Neural progenitor cell (in vitro differentiated cells): ENCODE measurements around the gene BRD1. TPM values are rescaled to one million over a fixed set of nuclear protein-coding genes. Genes with fewer than 3 reads are reported as not detected.

ENCODE experiments used
- DNase-seq: peaks from one replicate; pipeline ENCODE4 v3.0.0-alpha.2; 2016; ENCODE audit warnings: low spot score
- H2AFZ ChIP-seq: fragments of 200-600 bp; sonication (generic); replicated peaks from 2 replicates; pipeline ENCODE4 v1.6.1; 2016; ENCODE audit warnings: antibody characterized with exemption
- H3F3A ChIP-seq: fragments of 200-600 bp; sonication (generic); 2 replicates; pipeline ENCODE4 v1.6.1; 2016; ENCODE audit warnings: antibody characterized with exemption, low read depth
- H3K27ac ChIP-seq: fragments of 200-600 bp; sonication (generic); 2 replicates; pipeline ENCODE4 v1.5.1; 2016; ENCODE audit warnings: mild to moderate bottlenecking
- H3K27me3 ChIP-seq: fragments of 200-600 bp; sonication (generic); 2 replicates; pipeline ENCODE4 v1.6.1; 2016; ENCODE audit warnings: mild to moderate bottlenecking, moderate library complexity
- H3K36me3 ChIP-seq: fragments of 200-600 bp; sonication (generic); 2 replicates; pipeline ENCODE4 v1.5.1; 2016
- H3K4me1 ChIP-seq: fragments of 200-600 bp; sonication (generic); 2 replicates; pipeline ENCODE4 v1.6.1; 2016; ENCODE audit warnings: mixed run types
- H3K4me2 ChIP-seq: fragments of 200-600 bp; sonication (generic); 2 replicates; pipeline ENCODE4 v1.6.1; 2016
- H3K4me3 ChIP-seq: fragments of 200-600 bp; sonication (generic); 2 replicates; pipeline ENCODE4 v1.5.1; 2016
- H3K79me2 ChIP-seq: fragments of 200-600 bp; sonication (generic); 2 replicates; pipeline ENCODE4 v1.6.1; 2016; ENCODE audit warnings: low read depth
- H3K9ac ChIP-seq: fragments of 200-600 bp; sonication (generic); 2 replicates; pipeline ENCODE4 v1.6.1; 2016
- H3K9me3 ChIP-seq: fragments of 200-600 bp; sonication (generic); 2 replicates; pipeline ENCODE4 v1.5.1; 2016; ENCODE audit warnings: low read depth
- H4K20me1 ChIP-seq: fragments of 200-600 bp; sonication (generic); 2 replicates; pipeline ENCODE4 v1.6.1; 2016; ENCODE audit warnings: low read depth
- H3K27ac Mint-ChIP-seq: 3 replicates; pipeline ENCODE4 v1.8.0; 2021; ENCODE audit warnings: mixed read lengths
- H3K27me3 Mint-ChIP-seq: 2 replicates; pipeline ENCODE4 v1.8.0; 2022; ENCODE audit warnings: low read depth, mild to moderate bottlenecking, inconsistent platforms, moderate library complexity, mixed read lengths; ENCODE audit not compliant: insufficient read depth
- H3K36me3 Mint-ChIP-seq: 3 replicates; pipeline ENCODE4 v1.8.0; 2021; ENCODE audit warnings: mixed read lengths
- H3K4me1 Mint-ChIP-seq: 3 replicates; pipeline ENCODE4 v1.8.0; 2021; ENCODE audit warnings: mixed read lengths
- H3K4me3 Mint-ChIP-seq: 3 replicates; pipeline ENCODE4 v1.8.0; 2021; ENCODE audit warnings: mild to moderate bottlenecking, moderate library complexity, mixed read lengths
- H3K9me3 Mint-ChIP-seq: 3 replicates; pipeline ENCODE4 v1.8.0; 2020; ENCODE audit warnings: mixed read lengths
- CTCF ChIP-seq: fragments of 200-600 bp; sonication (generic); IDR thresholded peaks from 2 replicates; pipeline ENCODE4 v1.5.1; 2017; ENCODE audit warnings: antibody characterized with exemption, mild to moderate bottlenecking
- EZH2 ChIP-seq: fragments of 200-600 bp; sonication (generic); IDR thresholded peaks from 2 replicates; pipeline ENCODE4 v1.6.1; 2017; ENCODE audit warnings: antibody characterized with exemption, mild to moderate bottlenecking, moderate library complexity
- EZH2phosphoT487 ChIP-seq: fragments of 200-600 bp; sonication (generic); IDR thresholded peaks from 2 replicates; pipeline ENCODE4 v1.6.1; 2017; ENCODE audit warnings: antibody characterized with exemption
- total RNA-seq: library from RNA; depleted of rRNA; stranded (reverse); fragments of >200 nt; gene quantifications from 2 replicates; pipeline ENCODE4 v1.2.3, GENCODE V29; 2015; ENCODE audit warnings: low replicate concordance

BRD1 gene
- total RNA-seq, 1 donor from 2014 or later, result 31.2 TPM

GRCh38 chr22:49749885-49750510, 77.7 kb downstream of the BRD1 start:
- Histone ChIP-seq H2AFZ (no peak overlapping the region), H4K20me1 (peaks cover 10% of the 10 kb centered on the region), H3K4me1 (peaks cover 31% of the 10 kb centered on the region), H3K27ac (no peak overlapping the region), H3K4me3 (no peak overlapping the region), H3F3A (peaks cover 17% of the 10 kb centered on the region), H3K9ac (no peak overlapping the region), H3K4me2 (no peak overlapping the region), H3K36me3 (peaks cover 3% of the 10 kb centered on the region), H3K27me3 (no peaks in the 10 kb centered on the region), H3K79me2 (no peaks in the 10 kb centered on the region), H3K9me3 (peaks cover 4% of the 10 kb centered on the region)
- no peak for TF ChIP-seq EZH2
- no peak for TF ChIP-seq EZH2phosphoT487
- TF ChIP-seq CTCF, result no peak
- Mint-ChIP-seq H3K4me1 (peaks cover 11% of the 10 kb centered on the region), H3K27me3 (peaks cover 18% of the 10 kb centered on the region), H3K36me3 (no peaks in the 10 kb centered on the region), H3K27ac (no peak overlapping the region), H3K9me3 (peaks cover 25% of the 10 kb centered on the region), H3K4me3 (no peak overlapping the region)
- no peak for DNase-seq

- H3K9me3 ChIP-seq, result peaks cover 4% of the 10 kb centered on the region
- peaks cover 17% of the 10 kb centered on the region for H3F3A ChIP-seq
- no peak overlapping the region for H3K4me3 Mint-ChIP-seq
- DNase-seq, result no peak
- no peaks in the 10 kb centered on the region for H3K36me3 Mint-ChIP-seq
- peaks cover 10% of the 10 kb centered on the region for H4K20me1 ChIP-seq
- H3K4me1 Mint-ChIP-seq, result peaks cover 11% of the 10 kb centered on the region
- peaks cover 3% of the 10 kb centered on the region for H3K36me3 ChIP-seq
- H3K9ac ChIP-seq, result no peak overlapping the region
- no peak overlapping the region for H3K4me2 ChIP-seq
- no peaks in the 10 kb centered on the region for H3K79me2 ChIP-seq
- H3K27me3 ChIP-seq, result no peaks in the 10 kb centered on the region
- H3K27ac ChIP-seq, result no peak overlapping the region
- H3K27me3 Mint-ChIP-seq, result peaks cover 19% of the 10 kb centered on the region
- no peak for TF ChIP-seq EZH2phosphoT487
- TF ChIP-seq EZH2, result no peak
- H3K9me3 Mint-ChIP-seq, result peaks cover 31% of the 10 kb centered on the region
- no peak overlapping the region for H3K27ac Mint-ChIP-seq
- no peak overlapping the region for H3K4me3 ChIP-seq
- H3K4me1 ChIP-seq, result peaks cover 31% of the 10 kb centered on the region
- no peak overlapping the region for H2AFZ ChIP-seq
Observed at GRCh38 chr22:49749227-49749626, 78.4 kb downstream of the BRD1 start.

- H3K9me3 ChIP-seq, result peaks cover 4% of the 10 kb centered on the region
- H4K20me1 ChIP-seq, result peaks cover 10% of the 10 kb centered on the region
- Mint-ChIP-seq H3K4me1 (peaks cover 11% of the 10 kb centered on the region), H3K36me3 (no peaks in the 10 kb centered on the region), H3K4me3 (no peak overlapping the region), H3K27me3 (peaks cover 21% of the 10 kb centered on the region), H3K27ac (no peak overlapping the region), H3K9me3 (peaks cover 38% of the 10 kb centered on the region)
- no peak for TF ChIP-seq EZH2
- no peak for TF ChIP-seq CTCF
- no peak for TF ChIP-seq EZH2phosphoT487
- H2AFZ ChIP-seq, result no peak overlapping the region
- H3K4me3 ChIP-seq, result no peak overlapping the region
- no peaks in the 10 kb centered on the region for H3K79me2 ChIP-seq
- H3K36me3 ChIP-seq, result peaks cover 3% of the 10 kb centered on the region
- no peak overlapping the region for H3K27ac ChIP-seq
- peaks cover 31% of the 10 kb centered on the region for H3K4me1 ChIP-seq
- H3F3A ChIP-seq, result peaks cover 17% of the 10 kb centered on the region
- no peak overlapping the region for H3K9ac ChIP-seq
- no peaks in the 10 kb centered on the region for H3K27me3 ChIP-seq
- H3K4me2 ChIP-seq, result peak overlapping the region; percentile 43
- DNase-seq, result no peak
Observed at GRCh38 chr22:49748514-49748913, 79.2 kb downstream of the BRD1 start.

GRCh38 chr22:49747716-49748115, 80.0 kb downstream of the BRD1 start:
- peaks cover 44% of the 10 kb centered on the region for H3K9me3 Mint-ChIP-seq
- DNase-seq, result peak; percentile 55
- Histone ChIP-seq H3F3A (peaks cover 17% of the 10 kb centered on the region), H3K4me2 (peak overlapping the region; percentile 43), H3K9ac (no peak overlapping the region), H2AFZ (no peak overlapping the region), H4K20me1 (peaks cover 10% of the 10 kb centered on the region), H3K9me3 (peaks cover 4% of the 10 kb centered on the region), H3K4me1 (peaks cover 31% of the 10 kb centered on the region), H3K27me3 (no peaks in the 10 kb centered on the region), H3K79me2 (no peaks in the 10 kb centered on the region), H3K4me3 (no peak overlapping the region), H3K36me3 (peaks cover 3% of the 10 kb centered on the region), H3K27ac (no peak overlapping the region)
- no peak overlapping the region for H3K27ac Mint-ChIP-seq
- TF ChIP-seq EZH2phosphoT487, result peak; percentile 81
- TF ChIP-seq CTCF, result no peak
- TF ChIP-seq EZH2, result no peak
- peaks cover 10% of the 10 kb centered on the region for H3K4me1 Mint-ChIP-seq
- H3K4me3 Mint-ChIP-seq, result no peak overlapping the region
- H3K36me3 Mint-ChIP-seq, result no peaks in the 10 kb centered on the region
- H3K27me3 Mint-ChIP-seq, result peaks cover 21% of the 10 kb centered on the region
